Stimulated activated CD4-positive, alpha-beta T cell treated with anti-CD3 and anti-CD28 coated beads, Interleukin-2, amount 100 ng/mL, for 48 hours (primary cell): ENCODE results near the gene DNASE2.
"Not testable (repeated sequence)": the region's sequence is repeated elsewhere in the genome, so short reads cannot be mapped to it uniquely, and the experiment has no call there.

Source experiments
- DNase-seq, 2 donors: peaks; one replicate each; pipeline ENCODE4 v3.0.0-alpha.2; 2020

DNASE2 gene

GRCh38 chr19:12864143-12864542, 17.1 kb downstream of the DNASE2 start:
- no peak for DNase-seq

GRCh38 chr19:12859546-12859945, 21.7 kb downstream of the DNASE2 start:
- DNase-seq = no peak

GRCh38 chr19:12858041-12858928, 23.0 kb downstream of the DNASE2 start:
- no peak for DNase-seq

- DNase-seq = no peak
Measured at GRCh38 chr19:12856653-12857052, 24.6 kb downstream of the DNASE2 start.

GRCh38 chr19:12847159-12848139, 33.8 kb downstream of the DNASE2 start:
- peak; percentile 94 to 96 for DNase-seq

GRCh38 chr19:12846613-12847012, 34.6 kb downstream of the DNASE2 start:
- not testable (repeated sequence) for DNase-seq

GRCh38 chr19:12843999-12844732, 37.1 kb downstream of the DNASE2 start:
- DNase-seq = no peak

GRCh38 chr19:12843328-12843727, 37.9 kb downstream of the DNASE2 start:
- DNase-seq = no peak

- no peak for DNase-seq
Measured at GRCh38 chr19:12842511-12842910, 38.7 kb downstream of the DNASE2 start.

- DNase-seq = no peak
Measured at GRCh38 chr19:12841094-12841493, 40.2 kb downstream of the DNASE2 start.

- DNase-seq = peak; percentile 56 to 59
Measured at GRCh38 chr19:12840091-12841079, 40.9 kb downstream of the DNASE2 start.

- no peak for DNase-seq
Measured at GRCh38 chr19:12838886-12839756, 42.1 kb downstream of the DNASE2 start.

- DNase-seq = peak in 1 of 2 donors; percentile 58
Measured at GRCh38 chr19:12838182-12838885, 42.9 kb downstream of the DNASE2 start, which contains the start of gene MAST1. MAST1 (plus strand) TSS chr19:12838515; CDS start chr19:12838573, 58 bp downstream.

- no peak for DNase-seq
Measured at GRCh38 chr19:12837225-12837624, 44.0 kb downstream of the DNASE2 start.

- no peak for DNase-seq
Measured at GRCh38 chr19:12836529-12836863, 44.8 kb downstream of the DNASE2 start.

GRCh38 chr19:12834976-12835757, 46.1 kb downstream of the DNASE2 start:
- DNase-seq = no peak

- no peak for DNase-seq
Measured at GRCh38 chr19:12834566-12834943, 46.7 kb downstream of the DNASE2 start, which contains the start of gene RTBDN. RTBDN (minus strand) TSS chr19:12834579; CDS start chr19:12829979, 4,600 bp downstream.

- DNase-seq = no peak
Measured at GRCh38 chr19:12833738-12834565, 47.3 kb downstream of the DNASE2 start.
